Fibroblast of gingiva (primary cell): Measurements from ENCODE around the gene TGM1.

ENCODE experiments used
- DNase-seq: peaks from one replicate; pipeline ENCODE4 v3.0.0-alpha.2; 2011; ENCODE audit warnings: low read depth

TGM1 gene

GRCh38 chr14:24292118-24292807 is 29.3 kb upstream of the TGM1 start:
- no peak for DNase-seq

- no peak for DNase-seq
These were observed 28.6 kb upstream of the TGM1 start for GRCh38 chr14:24291446-24292117.

GRCh38 chr14:24290746-24291145 is 27.8 kb upstream of the TGM1 start:
- no peak for DNase-seq

- DNase-seq: no peak
These were observed 26.8 kb upstream of the TGM1 start for GRCh38 chr14:24289649-24290280.

- DNase-seq: no peak
These were observed 24.0 kb upstream of the TGM1 start for GRCh38 chr14:24286996-24287395.

GRCh38 chr14:24285351-24285750 is 22.4 kb upstream of the TGM1 start:
- DNase-seq: no peak

GRCh38 chr14:24284501-24285035 is 21.6 kb upstream of the TGM1 start:
- no peak for DNase-seq

GRCh38 chr14:24283796-24284460 is 21.0 kb upstream of the TGM1 start:
- no peak for DNase-seq

- no peak for DNase-seq
These were observed 19.8 kb upstream of the TGM1 start for GRCh38 chr14:24282736-24283135.

- no peak for DNase-seq
These were observed 18.7 kb upstream of the TGM1 start for GRCh38 chr14:24281636-24282035.

GRCh38 chr14:24280797-24281460 is 18.0 kb upstream of the TGM1 start:
- no peak for DNase-seq

- DNase-seq: no peak
These were observed 16.6 kb upstream of the TGM1 start for GRCh38 chr14:24279301-24280186.

GRCh38 chr14:24278424-24278823 is 15.4 kb upstream of the TGM1 start:
- no peak for DNase-seq

GRCh38 chr14:24277606-24278321 is 14.8 kb upstream of the TGM1 start:
- no peak for DNase-seq

GRCh38 chr14:24277071-24277470 is 14.1 kb upstream of the TGM1 start:
- DNase-seq: no peak

GRCh38 chr14:24274101-24274543 is 11.1 kb upstream of the TGM1 start:
- no peak for DNase-seq

GRCh38 chr14:24273422-24273998 is 10.5 kb upstream of the TGM1 start:
- DNase-seq: no peak

- DNase-seq: no peak
These were observed 9.5 kb upstream of the TGM1 start for GRCh38 chr14:24272467-24272866.

- no peak for DNase-seq
These were observed 8.9 kb upstream of the TGM1 start for GRCh38 chr14:24271834-24272263.
